ENCODE results near the gene ICAM4. TPM values are rescaled to one million over a fixed set of nuclear protein-coding genes. Genes with fewer than 3 reads are reported as not detected.
A peak's percentile ranks its signal among the peaks of the same experiment; 100 is the strongest.

The ICAM4 gene
- total RNA-seq, 1 donor from 2014 or later, result 1.0 TPM

DNA sequence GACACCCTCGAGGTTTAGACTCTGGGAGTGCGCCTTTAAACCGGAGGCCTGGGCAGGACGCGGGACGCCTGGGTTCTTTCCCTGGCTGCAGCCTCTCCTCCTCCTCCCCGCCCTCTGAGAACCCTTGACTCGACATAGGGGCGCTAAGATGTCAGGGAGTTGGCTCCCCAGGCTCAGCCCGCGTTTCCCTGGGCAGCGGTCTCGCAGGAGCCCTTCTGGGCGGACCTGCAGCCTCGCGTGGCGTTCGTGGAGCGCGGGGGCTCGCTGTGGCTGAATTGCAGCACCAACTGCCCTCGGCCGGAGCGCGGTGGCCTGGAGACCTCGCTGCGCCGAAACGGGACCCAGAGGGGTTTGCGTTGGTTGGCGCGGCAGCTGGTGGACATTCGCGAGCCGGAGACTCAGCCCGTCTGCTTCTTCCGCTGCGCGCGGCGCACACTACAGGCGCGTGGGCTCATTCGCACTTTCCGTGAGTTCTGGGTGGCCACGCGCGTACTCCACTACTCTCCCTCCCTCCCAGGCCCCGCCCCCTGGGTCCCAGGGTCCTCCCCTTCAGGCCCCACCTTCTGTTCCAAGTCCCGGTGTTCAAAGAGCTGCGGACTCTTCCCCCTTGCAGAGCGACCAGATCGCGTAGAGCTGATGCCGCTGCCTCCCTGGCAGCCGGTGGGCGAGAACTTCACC, 4.3 kb downstream of the ICAM4 start:
- peak; percentile 73 for DNase-seq (ENCODE audit: low spot score)

DNA sequence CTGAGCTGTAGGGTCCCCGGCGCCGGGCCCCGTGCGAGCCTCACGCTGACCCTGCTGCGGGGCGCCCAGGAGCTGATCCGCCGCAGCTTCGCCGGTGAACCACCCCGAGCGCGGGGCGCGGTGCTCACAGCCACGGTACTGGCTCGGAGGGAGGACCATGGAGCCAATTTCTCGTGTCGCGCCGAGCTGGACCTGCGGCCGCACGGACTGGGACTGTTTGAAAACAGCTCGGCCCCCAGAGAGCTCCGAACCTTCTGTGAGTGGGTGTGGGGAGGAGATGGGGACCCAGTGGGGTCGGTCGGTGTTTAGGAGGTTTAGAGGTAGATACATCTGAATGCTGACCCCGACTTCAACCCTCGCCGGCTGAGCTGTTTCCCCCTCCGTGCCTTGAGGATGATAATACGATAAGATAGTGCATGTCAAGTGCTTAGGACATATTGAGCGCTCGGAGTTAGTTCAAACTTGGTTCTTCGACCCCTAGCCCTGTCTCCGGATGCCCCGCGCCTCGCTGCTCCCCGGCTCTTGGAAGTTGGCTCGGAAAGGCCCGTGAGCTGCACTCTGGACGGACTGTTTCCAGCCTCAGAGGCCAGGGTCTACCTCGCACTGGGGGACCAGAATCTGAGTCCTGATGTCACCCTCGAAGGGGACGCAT, 4.9 kb downstream of the ICAM4 start:
- DNase-seq (ENCODE audit: low spot score), result no peak

GRCh38 chr19:10292206-10292788, 5.5 kb downstream of the ICAM4 start:
- peak; percentile 86 for DNase-seq (ENCODE audit: low spot score)

- no peak for DNase-seq (ENCODE audit: low spot score)
Observed at GRCh38 chr19:10292789-10293636, 6.3 kb downstream of the ICAM4 start.

- DNase-seq (ENCODE audit: low spot score), result no peak
Observed at GRCh38 chr19:10293637-10294367, 7.0 kb downstream of the ICAM4 start.

DNA sequence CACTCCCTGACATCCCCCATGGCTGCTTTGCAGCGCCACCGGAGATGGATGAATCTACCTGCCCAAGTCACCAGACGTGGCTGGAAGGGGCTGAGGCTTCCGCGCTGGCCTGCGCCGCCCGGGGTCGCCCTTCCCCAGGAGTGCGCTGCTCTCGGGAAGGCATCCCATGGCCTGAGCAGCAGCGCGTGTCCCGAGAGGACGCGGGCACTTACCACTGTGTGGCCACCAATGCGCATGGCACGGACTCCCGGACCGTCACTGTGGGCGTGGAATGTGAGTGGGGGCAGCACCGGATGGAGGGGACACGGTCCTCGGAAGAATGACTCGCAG, 7.6 kb downstream of the ICAM4 start:
- DNase-seq (ENCODE audit: low spot score), result no peak

DNA sequence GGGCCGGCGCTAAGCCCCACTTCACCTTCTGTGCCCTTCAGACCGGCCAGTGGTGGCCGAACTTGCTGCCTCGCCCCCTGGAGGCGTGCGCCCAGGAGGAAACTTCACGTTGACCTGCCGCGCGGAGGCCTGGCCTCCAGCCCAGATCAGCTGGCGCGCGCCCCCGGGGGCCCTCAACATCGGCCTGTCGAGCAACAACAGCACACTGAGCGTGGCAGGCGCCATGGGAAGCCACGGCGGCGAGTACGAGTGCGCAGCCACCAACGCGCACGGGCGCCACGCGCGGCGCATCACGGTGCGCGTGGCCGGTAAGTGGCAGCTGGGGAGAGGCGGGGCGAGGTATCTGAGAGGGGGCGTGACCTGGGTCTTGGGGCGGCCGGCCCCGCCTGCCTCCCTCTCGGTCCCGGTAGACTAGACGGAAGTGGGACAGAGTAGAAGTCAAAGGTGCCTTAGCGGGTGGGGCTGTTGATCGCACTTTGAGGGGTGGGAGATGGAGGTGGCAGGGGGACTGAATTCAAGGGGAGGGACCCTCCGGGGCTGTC, 8.6 kb downstream of the ICAM4 start:
- DNase-seq (ENCODE audit: low spot score), result no peak

GRCh38 chr19:10295847-10296591, 9.3 kb downstream of the ICAM4 start:
- no peak for DNase-seq (ENCODE audit: low spot score)

DNA sequence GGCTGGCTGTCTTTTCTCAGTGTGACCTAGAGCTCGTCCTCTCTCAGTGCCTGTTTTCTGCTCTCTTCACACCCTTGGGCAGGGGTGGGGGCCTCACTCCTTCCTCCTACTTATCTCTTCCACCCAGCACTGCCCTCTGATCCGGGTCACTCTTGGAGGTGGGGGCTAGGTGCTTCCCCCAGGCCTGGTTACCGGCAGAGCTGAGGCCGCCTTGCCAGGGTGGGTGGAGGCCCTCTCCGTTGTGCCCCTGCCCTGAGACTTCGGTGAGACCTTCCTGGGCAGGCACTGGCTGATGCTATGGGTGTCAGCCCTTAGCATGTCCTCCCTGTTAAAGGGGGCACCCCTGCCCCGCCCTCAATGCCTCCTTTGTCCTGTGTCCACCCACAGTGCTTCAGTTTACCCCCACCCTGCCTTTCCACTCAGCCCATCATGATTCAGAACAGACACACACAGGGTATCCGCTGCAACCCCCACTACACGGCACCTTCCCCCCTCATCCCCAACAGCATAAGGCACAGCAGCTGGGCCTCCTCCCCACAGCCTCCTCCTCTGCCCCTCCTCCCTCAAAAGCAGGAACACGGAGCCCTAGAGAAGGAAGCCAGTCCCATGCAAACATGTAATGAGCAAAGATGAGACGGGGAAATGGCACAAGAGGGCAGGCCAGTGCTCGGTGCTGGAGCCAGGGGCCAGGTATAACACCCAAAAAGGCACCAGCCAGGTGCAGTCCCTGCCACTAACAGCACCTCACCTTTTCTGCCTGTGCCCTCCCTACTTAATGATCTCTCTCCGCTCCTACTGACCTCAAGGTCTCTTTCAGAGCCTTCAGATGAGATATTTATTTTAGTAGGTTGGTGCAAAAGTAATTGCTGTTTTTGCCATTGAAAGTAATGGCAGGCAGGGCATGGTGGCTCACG, 13.0 kb downstream of the ICAM4 start:
- no peak for DNase-seq (ENCODE audit: low spot score)

- no peak for DNase-seq (ENCODE audit: low spot score)
Observed at GRCh38 chr19:10305139-10305806, 18.5 kb downstream of the ICAM4 start.

DNA sequence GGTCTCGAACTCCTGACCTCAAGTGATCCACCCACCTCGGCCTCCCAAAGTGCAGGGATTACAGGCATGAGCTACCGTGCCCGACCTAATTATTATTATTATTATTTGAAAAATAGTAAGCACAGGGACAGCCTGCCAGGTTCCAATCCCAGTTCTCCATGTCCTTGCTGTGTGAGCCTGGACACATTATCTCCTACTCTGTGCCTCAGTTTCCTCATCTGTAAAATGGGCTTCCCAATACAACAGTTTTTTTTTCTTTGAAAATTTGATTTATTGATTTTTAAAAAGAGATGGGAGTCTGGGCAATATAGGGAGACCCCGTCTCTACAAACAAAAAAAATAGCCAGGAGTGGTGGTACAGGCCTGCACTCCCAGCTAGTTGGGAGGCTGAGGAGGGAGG, 19.6 kb downstream of the ICAM4 start:
- no peak for DNase-seq (ENCODE audit: low spot score)

GRCh38 chr19:10309423-10309822, 22.7 kb downstream of the ICAM4 start, which contains the start of gene ZGLP1:
Gene ZGLP1, minus strand, starts transcription at chr19:10309815.
- no peak for DNase-seq (ENCODE audit: low spot score)

- DNase-seq (ENCODE audit: low spot score), result peak; percentile 90
Observed at GRCh38 chr19:10315335-10316214, 28.8 kb downstream of the ICAM4 start, which contains the start of gene FDX2. Gene FDX2, minus strand, starts transcription at chr19:10316015. Its CDS starts 19 bp downstream, at chr19:10315996.

GRCh38 chr19:10316229-10317044, 29.7 kb downstream of the ICAM4 start:
- no peak for DNase-seq (ENCODE audit: low spot score)

DNA sequence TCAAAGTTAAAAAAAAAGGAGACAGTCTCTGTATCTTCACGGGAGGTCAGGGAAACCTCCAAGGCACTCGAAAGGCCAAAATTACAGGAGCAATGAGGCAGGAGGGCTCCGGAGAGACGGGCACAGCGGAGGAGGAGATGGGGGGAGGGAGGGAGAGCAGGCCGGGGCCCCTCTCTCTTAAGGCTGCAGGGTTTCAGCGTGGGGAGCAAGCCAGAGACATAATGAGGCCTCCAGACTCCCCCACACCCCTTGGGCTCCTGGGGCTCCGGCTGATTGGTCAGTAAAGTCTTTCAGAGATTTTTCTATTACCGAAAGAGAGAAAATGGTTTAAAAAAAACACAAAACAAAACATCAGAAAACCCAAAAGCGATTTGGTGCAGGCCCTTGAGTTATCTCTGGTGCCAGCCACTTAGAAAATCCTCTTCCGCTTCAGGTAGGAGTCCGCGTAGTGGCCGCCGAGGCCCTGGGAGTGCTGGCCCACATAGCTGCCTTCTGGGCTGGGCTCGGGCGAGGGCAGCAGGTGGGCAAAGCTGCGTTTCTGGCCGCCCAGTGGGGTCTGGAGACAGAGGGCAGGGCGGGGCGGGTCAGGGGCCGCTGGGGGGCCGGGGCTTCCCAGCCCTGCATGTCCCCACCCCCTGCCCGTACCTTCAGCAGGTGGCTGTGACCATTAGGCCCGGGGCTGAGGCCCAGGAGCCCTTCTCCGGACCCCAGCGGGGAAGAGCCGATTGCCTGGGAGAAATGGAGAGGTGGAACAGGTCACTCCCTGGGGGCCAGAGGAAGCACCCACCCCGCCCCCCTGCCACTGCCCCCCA, 30.5 kb downstream of the ICAM4 start:
- DNase-seq (ENCODE audit: low spot score), result no peak

DNA sequence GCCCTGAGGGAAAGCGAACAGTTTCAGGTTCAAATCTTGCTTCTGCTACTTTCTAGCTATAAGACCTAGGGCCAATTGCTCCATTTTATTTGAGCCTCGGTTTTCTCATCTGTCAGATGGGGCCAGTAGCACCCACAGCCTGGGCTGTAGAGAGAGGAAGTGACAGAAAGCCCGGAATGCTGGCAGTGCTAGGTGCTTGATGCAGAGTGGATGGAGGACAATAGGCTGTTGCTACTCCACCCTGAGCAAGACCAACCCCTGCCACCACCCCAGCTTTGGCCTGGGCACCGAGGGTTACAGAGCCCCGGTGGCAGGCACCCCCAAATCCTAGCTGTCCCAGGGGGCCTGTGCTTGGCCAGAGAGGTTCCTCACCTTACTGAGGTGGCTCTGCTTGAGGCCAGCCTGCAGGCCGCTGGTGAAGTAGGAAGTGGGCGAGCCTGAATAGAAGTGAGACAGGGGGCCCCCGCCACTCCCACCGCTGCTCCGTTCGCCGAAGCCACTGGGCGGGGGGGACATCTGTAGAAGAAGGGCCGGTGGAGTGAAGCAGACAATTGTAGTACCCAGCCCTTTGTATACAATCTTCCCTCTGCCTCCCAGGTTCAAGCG, 31.2 kb downstream of the ICAM4 start:
- no peak for DNase-seq (ENCODE audit: low spot score)
